Occipital lobe (tissue), 2 donors: ENCODE results near the gene UBN1. TPM values are rescaled to one million over a fixed set of nuclear protein-coding genes. Genes with fewer than 3 reads are reported as not detected.

Source experiments
- DNase-seq: peaks from one replicate; lab custom pipeline; 2025; lab: John Stamatoyannopoulos, UW
- total RNA-seq: library from RNA; depleted of rRNA; stranded (reverse); fragments of >200 nt; gene quantifications from one replicate; pipeline ENCODE4 v1.2.3, GENCODE V29; 2014

Gene UBN1
- total RNA-seq, 1 donor from 2014 or later: 13.9 TPM

DNA sequence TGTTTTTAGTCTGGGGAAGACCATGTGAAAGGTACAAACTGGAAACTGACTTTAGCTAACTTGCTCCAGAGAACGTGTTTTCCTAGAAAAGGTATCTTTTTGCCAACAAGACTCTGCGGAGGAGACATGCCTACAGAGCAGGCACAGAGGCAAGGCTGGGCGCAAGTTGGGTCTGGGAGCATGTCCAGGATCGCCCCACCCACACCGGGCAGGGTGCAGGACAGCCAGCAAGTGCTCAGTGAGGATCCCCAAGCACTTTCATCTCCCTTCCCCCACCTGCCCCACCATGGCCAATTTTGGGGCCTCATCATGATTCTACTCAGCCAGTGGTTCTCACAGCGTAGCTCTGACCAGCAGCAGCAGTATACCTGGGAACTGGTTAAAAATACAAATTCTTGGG is 26.6 kb upstream of the UBN1 start:
- no peak for DNase-seq

DNA sequence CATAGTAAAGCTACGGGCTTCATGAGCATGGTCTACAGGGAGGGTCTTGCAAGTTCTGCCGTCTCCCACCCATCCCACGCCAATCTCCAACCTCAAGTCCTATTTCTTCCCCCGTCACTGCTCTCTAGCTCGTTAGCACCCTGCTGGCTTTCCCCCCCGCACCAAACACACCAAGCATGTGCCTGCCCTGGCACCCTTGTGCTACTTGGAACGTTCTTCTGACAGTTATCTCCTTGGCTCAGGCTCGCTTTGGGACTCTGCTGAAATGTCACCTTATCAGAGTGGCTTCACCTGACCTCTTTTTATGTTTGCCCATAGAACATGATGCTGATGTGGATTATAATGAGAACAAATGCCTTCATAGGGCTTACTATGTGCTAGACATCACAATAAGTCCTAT is 22.1 kb upstream of the UBN1 start:
- DNase-seq: no peak

DNA sequence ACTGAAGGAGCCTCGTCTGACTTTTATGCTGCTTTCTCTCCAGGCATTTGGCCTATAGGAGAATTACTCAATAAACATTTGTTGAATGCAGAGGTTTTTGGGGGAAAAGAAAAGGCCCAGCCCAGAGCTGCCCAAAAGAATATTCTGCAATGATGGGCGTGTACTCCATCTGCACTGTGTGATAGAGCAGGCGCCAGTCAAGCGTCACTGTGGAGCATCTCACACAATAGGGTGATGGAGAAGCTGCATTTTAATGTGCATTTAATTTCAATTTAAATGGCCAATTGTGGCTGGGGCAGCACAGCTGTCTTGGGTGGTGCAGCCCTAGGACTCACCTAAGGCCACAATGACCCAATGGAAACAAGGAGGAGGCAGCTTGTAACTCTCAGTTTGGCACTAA is 20.8 kb upstream of the UBN1 start:
- no peak for DNase-seq

DNA sequence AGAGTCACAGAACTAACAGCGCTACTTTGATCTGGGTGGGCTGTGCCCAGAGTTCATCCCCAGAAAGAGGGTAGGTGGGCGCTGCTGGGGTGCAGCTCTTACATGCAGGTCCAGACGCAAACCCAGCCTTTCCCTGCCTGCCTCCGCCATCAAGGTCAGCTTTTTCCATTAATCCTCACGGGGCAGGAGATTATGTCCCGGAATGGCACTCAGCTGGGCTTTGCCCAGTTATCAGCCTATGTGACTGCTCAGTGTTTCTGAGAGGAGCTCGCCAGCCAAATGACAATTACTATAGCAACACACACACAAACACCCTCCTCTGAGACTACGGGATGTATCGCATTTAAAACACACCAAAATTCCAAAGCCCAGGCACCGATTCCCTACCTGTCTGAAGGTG is 20.3 kb upstream of the UBN1 start:
- no peak for DNase-seq

DNA sequence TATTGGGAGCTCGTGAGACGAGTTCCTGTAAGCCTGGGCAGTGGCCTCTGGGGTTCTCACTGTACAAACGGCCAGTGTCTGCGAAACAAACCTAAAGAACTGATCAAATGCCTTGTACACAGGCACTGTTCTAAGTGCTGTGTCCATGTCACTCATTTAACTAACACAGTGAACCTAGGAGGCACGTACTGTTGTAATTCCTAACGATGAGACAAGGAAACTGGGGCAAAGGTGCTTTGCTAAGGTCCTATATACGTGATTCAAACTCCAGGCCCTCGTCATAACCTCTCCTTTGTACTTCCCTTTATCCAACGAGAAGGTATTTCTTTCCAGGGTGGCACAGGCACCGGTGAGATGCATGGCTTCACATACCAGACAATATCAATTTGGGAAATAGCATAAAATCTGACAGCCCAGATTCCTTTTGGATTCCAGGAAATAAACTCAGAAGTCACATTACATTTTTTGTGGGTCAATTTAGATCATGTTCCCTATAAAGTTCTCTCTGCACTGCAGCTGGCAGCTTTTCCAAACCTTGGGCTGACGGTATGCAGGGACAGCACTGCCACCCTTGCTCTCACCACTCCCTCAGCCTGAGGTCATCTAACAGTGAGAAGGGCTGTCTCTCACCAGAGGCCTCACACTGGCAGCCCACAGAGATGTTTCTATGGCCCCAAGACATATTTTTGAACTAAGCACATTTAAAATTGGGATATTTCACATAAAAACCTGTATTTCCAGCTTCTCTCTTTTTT is 18.5 kb upstream of the UBN1 start:
- no peak for DNase-seq

DNA sequence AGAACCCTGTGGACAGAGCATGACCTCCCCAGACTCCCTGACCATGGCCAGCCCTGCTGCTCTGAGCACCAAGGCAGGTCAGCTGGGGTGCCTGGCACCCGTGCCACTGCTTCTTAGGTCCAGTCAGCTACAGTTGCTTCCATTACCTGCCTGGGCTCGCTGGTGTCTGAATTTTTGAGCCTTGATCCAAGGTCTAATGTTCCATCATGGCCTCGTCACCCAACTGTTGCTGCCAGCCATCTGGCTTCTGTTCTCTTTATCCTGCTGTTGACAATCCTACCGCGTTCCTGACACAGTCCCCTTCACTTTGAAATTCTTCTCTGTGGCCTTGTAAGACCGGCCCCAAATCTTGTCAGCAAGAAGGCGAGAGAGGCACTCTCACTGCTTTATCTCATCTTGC is 16.9 kb upstream of the UBN1 start:
- DNase-seq: no peak

DNA sequence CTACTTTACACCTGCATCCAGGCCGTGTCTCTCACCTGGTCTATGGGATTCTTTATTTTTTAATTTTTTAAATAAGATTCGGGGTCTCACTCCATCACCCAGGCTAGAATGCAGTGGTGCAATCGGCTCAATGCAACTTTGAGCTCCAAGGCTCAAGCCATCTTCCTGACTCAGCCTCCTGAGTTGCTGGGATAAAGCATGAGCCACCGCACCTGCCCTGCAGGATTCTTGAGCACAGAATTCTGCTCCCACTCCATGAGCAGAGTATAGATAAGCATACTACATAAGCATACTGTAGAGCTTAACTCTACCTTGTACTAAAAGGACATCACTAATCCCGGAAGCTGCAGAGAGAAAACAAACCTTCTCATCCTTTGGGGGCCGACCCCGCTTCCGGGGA is 15.7 kb upstream of the UBN1 start:
- DNase-seq: no peak

DNA sequence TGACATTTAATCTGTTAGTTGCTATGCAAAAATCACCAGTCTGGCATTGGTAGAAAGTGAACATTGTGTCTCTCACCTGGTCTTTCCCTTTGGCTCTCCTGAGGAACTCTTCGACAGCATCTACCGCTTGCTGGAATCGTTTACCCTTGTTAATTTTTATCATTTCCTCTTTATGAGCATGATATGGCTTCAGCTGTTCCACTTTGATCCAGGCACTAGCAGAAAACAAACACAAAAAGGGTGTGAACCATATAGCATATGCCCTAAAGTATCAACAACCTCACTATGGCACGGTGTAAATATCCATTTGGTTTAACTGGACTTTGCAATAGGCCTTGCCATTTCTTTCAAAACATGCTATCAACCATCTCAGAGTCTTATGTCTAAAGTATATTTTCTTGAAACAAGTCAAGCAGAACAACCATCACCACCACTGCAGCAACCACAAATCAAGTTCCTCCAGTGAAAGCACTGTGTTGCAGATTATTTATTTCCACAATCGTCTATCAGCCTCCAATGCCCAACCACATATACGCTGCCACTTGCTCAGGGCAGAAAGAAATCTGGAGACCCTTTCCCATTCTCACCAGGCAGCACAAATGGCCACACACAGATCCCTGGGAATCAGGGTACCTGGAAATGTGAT is 14.5 kb upstream of the UBN1 start:
- no peak for DNase-seq

DNA sequence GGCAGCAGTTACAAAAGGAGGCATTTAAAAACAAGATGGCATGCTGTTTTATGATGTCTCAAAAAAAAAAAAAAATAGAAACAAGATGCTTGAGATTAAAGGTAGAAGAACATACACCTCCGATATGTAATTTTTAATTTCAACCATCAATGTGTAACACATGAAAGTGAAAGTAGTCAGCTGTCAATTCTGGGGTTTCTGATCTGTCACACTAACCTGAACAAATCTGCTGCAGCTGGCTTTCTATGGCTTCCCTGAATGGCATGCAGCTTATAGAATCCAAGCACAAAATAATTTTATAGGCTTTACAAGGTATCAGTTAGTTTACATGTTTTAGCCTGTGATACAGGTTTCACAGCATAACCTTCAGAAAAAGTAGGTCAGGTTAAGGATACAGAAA is 13.7 kb upstream of the UBN1 start:
- DNase-seq: no peak

DNA sequence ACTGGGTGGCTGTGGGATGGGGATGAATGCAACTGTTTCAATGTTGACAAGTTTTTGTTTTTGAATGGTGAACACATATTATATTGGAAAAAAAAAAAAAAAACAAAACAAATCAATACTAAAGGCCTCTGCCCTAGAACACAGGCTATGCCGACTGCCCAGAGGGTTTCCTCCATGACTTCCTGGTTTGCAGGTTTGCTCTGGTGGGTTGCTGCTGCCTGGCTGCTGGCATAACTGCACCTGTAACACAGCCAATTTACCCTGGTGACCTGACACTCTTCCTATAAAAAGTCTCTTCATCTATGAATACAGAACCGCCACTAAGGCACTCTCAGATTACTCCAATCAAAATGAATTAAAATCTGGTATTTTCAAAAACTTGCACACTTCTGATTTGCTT is 10.6 kb upstream of the UBN1 start:
- no peak for DNase-seq

DNA sequence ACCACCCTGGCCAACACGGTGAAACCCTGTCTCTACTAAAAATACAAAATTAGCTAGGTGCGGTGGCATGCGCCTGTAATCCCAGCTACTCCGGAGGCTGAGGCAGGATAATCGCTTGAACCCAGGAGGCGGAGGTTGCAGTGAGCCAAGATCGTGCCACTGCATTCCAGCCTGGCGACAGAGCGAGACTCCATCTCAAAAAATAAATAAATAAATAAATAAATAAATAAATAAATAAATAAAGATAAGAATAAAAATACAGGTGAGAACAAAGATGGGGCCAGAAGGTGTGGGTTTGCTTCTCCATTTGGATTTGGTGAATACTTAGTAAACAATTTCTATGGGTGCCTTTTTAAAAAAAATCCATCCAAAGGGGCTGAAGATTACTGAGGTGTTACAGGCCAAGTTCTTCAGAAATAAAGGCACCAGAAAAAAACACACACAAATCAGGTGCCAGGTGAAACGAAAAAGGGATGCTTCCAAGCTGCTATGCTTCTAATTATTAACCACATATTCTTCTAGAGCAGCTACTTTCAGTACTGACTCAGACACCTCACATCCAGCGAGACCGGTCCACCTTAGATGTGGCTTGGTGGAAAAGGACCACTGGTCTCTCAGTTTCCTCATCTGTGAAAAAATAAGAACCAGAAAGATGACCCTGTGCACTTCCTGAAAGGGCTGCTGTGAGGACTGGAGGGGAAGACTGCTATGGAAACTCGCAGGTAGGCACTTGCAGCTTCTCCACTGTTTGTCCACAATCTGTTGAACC is 9.4 kb upstream of the UBN1 start:
- DNase-seq: no peak

DNA sequence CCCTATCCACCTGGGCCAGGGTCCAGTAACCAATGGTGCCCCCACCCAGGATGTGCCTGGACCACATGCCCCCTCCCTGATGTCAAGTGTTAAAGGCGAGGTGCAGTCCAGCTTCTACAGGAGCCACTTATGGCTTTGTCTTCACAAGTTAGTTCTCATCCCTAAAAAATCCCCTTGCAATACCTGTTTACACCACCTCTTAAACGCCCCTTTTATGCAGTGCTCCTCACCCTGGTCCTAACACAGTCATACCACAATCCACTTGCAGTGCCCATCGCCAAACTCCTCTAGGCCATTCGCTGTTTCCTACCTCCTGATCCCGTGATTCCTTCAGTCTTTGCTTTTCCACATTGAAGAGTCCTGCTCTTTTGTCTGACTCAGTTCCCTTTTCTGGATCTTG is 7.3 kb upstream of the UBN1 start:
- no peak for DNase-seq

DNA sequence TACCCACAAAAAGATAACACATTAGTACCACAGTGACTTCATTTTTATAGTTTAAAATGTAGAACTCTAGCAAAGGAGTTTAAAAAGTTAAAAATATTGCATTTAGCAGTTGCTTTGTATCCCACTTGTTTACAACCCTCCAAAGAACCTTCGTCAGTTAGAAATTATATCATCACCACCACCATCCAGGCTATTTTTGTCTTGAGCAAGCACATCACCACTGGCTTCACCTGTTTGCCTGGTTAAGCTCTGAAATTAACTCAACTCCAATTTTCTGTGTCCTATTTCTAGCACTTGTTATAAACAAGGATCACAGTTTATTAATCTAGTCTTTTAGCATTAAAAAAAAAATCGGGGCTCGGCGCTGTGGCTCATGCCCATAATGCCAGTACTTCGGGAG is 6.3 kb upstream of the UBN1 start:
- no peak for DNase-seq

DNA sequence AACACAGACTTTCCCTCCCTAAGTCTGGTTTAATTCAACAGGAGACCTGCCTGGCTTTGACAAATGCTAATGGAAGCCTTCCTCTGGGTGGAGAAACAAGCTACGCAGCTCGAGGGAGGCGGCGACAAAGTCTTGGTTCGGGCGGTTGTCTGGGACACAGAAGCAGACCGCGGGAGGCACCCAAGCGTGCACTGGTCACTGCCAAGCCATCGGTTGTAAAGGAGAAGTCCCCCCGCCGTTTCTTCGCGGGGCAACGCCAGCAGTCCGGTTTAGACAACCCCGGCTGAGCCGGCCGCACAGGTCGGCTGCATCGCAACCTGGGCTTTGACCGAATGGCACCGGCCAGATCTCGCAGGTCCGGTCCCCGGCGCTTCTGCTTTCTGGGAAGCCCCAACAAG is 779 bp upstream of the UBN1 start:
- DNase-seq: no peak

DNA sequence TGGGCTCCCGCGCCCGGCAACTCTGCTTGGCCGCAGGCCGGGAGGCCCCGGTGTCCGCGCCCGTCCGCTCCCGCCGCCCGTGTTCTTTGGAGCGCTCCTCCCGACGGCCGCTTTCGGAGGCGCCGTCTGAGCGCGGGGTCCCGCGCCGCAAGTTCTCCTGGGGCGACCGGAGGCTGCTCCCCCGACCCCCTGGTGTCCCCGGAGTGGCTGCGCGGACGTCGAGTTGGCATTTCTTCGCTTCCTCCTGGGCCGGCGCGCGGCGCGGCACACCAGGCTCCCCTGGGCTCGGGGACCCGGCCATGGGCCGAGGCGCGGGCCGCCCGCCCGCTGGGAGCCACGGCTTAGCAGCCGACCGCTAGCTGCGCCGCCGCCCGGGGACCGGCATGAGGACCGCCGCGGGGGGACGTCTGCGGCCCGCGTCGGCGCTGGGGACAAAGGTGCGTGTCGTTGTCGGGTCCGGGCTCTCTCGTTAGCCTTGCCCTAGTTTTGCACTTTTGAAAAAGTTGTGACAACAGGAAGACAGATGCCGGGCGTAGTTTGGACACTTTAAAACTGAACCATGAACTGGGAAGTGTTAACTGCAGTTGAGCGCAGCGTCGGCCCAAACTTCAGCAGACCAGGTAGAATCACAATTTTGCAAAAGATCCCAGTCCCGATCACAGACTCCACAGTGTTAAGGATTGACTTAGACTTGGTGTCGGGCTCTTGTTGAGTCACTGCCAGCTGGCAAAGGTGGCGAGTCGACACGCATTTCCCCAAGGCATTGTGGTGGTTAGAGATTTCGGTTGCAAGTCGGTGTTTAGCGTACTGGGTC is 700 bp downstream of the UBN1 start:
- DNase-seq: no peak

DNA sequence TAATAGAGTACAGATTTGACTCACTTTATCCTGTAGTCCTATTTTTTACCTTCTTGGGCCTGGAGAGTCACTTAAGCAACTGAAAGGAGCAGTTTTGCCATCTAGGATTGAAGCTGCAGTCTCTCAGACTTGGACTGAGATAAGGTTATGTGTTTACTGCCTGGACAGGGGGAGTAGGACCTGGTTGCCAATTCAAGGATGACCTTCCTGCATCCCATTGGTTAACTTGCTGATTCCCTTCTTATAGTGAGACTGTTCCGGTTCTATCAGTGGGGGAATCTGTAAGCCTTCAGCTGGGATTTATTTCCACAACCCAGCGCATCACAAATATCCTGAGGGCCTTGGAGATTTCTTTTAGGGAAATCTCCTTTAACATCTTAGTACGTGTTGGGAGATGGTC is 2.9 kb downstream of the UBN1 start:
- DNase-seq: no peak

DNA sequence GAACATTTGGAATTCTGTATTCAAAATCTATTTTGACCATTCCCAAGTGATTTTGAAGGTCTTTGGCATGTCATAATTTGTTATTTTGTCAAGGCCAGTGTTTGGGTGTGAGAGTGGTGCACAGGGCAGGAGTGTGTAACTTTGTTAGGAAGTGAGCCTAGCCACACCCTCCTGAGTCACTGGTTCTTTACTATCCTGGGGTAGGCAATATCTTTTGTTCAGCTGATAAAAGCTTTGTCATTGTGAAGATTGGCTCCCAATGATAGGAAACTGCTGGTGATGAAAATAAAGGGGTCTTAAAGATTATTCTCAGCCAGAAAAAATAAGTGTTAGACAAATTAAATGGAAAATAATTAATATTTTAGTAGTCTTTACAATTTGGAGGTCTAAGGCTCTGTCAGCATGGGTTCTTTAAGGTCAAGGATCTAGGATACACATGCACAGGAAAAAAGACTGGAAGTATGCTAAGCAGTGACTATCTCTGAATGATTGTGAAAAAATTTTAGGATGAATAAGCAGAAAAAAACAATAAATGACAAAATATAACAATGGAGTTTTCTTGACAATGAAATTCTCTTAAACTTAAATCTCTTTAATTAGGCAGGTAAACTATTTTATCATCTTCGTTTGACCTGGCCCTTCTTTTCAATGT is 5.1 kb downstream of the UBN1 start:
- DNase-seq: no peak

DNA sequence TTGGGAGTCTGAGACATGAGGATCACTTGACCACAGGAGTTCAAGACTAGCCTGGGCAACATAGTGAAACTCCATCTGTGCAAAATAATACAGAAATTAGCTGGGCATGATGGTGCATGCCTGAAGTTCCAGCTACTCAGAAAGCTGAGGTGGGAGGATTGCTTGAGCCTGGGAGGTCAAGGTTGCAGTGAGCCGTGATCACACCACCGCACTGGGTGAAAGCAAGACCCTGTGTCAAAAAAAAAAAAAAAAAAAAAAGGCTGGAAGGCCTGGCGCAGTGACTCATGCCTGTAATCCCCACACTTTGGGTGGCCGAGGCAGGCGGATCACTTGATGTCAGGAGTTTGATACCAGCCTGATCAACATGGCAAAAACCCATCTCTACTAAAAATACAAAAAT is 8.1 kb downstream of the UBN1 start:
- no peak for DNase-seq

DNA sequence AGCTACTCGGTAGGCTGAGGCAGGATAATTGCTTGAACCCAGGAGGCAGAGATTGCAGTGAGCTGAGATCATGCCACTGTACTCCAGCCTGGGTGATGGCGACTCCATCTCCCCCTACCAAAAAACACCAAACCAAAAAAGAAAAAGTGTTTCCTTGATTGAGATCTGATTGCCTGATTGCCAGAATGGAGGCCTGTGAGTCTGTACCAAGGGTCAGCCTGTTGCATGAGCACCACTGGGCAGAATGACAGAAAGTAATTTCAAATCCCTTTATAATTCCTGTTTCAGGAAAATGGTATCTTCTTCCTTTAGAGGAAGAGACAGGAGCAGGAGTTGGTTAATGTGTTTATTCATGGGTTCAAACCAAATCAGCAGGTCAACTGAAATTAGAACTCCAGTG is 8.5 kb downstream of the UBN1 start:
- no peak for DNase-seq

DNA sequence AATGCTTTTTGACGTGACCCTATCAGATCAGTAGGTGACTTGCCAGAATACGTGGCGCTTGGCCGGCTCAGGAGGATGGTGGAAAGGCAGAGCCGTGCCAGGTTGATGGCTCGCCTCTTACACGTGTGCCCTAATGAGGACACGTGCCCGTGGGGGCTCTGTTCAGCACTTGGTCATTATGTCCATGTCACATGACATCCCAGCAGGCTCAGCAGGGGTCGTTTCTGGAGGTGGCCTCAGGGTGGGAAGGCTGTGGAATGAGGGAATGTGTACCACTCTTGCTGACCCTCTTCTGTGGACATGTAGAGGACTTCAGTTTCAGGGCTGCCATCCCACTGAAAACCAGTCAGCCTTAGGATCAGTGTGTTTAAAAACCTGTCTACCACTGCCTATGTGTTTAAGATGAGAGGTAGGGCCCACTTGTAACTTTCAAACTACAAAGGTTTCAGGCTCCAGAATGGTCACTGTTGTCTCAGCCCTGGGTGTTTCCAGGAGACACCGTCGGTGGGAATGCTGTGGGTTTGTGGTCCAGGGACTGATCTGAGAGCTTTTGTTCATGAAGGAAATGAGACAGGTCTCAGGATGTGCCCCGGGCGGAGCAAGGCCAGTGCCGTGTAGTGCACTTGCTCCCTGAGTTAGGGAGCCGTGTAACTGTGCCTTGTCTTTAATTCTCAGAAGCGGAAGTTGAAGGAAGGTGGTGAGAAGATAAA is 12.1 kb downstream of the UBN1 start:
- DNase-seq: no peak

DNA sequence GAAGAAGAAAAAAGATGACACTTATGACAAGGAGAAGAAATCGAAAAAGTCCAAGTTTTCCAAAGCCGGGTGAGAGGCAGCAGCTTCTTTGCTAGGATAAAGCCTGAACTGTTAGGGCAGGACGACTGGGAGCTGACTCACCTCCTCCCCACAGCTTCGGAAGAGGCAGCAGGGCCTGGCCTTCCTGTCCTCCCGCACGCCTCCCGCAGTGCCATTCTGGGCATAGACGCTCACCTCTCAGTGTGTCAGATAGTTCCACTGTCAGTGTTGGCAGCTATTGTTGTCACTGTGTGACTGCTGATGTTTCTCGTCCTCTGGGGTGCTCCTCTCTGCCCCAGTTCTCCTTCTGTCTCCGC is 12.6 kb downstream of the UBN1 start:
- no peak for DNase-seq
